ENCODE results near the gene ARHGAP25.

Gene ARHGAP25

DNA sequence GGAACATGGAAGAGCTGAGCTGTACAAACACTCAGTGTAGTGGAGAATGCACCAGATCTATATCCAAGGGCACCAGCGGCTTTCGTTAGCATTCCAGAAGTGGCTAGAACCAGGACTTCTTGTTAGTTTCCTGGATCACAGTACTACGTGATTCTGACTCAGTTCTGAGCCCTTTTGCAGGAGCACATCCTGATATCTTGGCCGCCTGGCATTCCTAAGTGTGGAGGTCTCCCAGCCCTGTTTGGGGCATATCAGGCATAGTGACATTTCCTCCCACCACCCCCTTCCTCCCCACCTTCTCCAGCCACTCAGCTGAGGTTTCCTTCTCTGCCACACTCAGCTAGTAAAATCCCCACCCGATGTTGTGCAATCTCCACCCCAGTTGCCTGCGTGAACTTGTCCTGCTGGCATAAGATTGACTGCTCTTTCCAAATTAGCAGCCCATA, 73.2 kb downstream of the ARHGAP25 start:
- H3K4me3 Mint-ChIP-seq, result peak overlapping the region; percentile 26 to 64
- H3K4me1 Mint-ChIP-seq (ENCODE audit: low read depth in 2 of 2), result peaks cover 43 to 69% of the 10 kb centered on the region in 2 donors
- no peaks in the 10 kb centered on the region for H3K9me3 Mint-ChIP-seq

DNA sequence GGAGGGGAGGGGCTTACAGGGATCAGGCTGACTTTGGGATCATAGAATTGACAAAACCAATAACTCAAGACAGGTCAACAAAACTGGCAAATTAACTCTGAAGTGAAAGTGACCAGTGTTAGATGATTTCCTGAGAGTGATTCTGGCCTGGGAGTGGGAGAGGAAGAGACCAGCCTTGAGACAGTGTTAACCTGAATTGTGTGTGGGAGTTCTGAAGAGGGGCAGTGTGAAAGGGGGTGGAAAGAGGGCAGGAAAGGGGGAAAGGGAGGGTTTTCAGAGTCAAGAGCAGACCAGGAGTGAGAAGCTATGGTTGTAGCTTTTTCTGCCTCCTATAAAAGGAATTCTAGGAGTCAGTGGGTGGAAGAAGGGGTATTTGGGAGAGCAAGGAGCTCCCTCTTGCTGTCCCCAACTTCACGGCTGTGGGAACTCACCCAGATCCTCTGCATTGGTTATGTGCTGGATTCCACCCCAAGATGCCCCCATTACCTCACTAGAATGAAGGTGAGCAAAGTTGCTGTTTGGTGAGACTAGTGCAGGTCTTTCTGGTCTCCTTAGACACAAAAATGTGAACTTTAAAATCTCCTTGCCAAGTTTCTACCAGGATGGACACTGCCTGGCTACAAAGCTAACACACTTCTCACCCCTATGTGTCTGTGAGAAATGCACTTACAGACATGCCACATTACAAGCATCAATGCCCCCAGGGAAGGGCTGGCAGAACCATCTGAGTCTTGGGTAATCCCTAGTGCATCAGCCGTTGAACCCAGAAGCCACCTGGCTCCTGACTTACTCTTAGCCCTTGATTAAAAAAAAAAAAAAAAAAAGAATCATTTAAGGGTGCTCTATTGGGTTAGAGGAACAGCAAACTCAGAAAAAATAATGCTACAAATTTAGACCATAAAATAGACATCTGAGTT, 75.0 kb downstream of the ARHGAP25 start:
- ATAC-seq (replicated peaks) (no peak), DNase-seq (no peak)
- no peaks in the 10 kb centered on the region for H3K27me3 Mint-ChIP-seq
- peaks cover 46 to 75% of the 10 kb centered on the region in 2 donors for H3K4me1 Mint-ChIP-seq (ENCODE audit: low read depth in 2 of 2)
- no peaks in the 10 kb centered on the region for H3K9me3 Mint-ChIP-seq
- H3K36me3 Mint-ChIP-seq (ENCODE audit: insufficient read depth), result peaks cover 91% of the 10 kb centered on the region
- peak overlapping the region in 1 of 2 donors; percentile 5 for H3K4me3 Mint-ChIP-seq
- H3K27ac Mint-ChIP-seq, result peak overlapping the region; percentile 67 to 92

More for the DNA sequence above, 73.2 kb downstream of the ARHGAP25 start:
- peak in 2 of 3 experiments; percentile 18 to 29 for DNase-seq
- no peaks in the 10 kb centered on the region for H3K27me3 Mint-ChIP-seq
- peak overlapping the region; percentile 67 to 92 for H3K27ac Mint-ChIP-seq
- peak; percentile 92 for ATAC-seq (replicated peaks)
- H3K36me3 Mint-ChIP-seq (ENCODE audit: insufficient read depth), result peaks cover 75% of the 10 kb centered on the region

- H3K27me3 Mint-ChIP-seq, result no peaks in the 10 kb centered on the region
- no peaks in the 10 kb centered on the region for H3K9me3 Mint-ChIP-seq
- DNase-seq (no peak), ATAC-seq (replicated peaks) (no peak)
- H3K4me3 Mint-ChIP-seq, result no peak overlapping the region
- peaks cover 95% of the 10 kb centered on the region for H3K36me3 Mint-ChIP-seq (ENCODE audit: insufficient read depth)
- H3K27ac Mint-ChIP-seq, result peak overlapping the region; percentile 75 to 84
- peaks cover 39 to 61% of the 10 kb centered on the region in 2 donors for H3K4me1 Mint-ChIP-seq (ENCODE audit: low read depth in 2 of 2)
Measured at GRCh38 chr2:68811364-68811763, 76.8 kb downstream of the ARHGAP25 start.

GRCh38 chr2:68812251-68812650, 77.6 kb downstream of the ARHGAP25 start:
- Mint-ChIP-seq H3K9me3 (no peaks in the 10 kb centered on the region), H3K27ac (peak overlapping the region; percentile 75 to 84), H3K36me3 (ENCODE audit: insufficient read depth) (peaks cover 95% of the 10 kb centered on the region), H3K4me1 (ENCODE audit: low read depth in 2 of 2) (peaks cover 32 to 52% of the 10 kb centered on the region in 2 donors), H3K27me3 (no peaks in the 10 kb centered on the region), H3K4me3 (no peak overlapping the region)
- DNase-seq, result no peak
- ATAC-seq (replicated peaks), result no peak

- no peaks in the 10 kb centered on the region for H3K9me3 Mint-ChIP-seq
- peaks cover 18 to 46% of the 10 kb centered on the region in 2 donors for H3K4me1 Mint-ChIP-seq (ENCODE audit: low read depth in 2 of 2)
- no peak overlapping the region for H3K4me3 Mint-ChIP-seq
- no peak for DNase-seq
- H3K27me3 Mint-ChIP-seq, result no peaks in the 10 kb centered on the region
- ATAC-seq (replicated peaks), result no peak
- peaks cover 98% of the 10 kb centered on the region for H3K36me3 Mint-ChIP-seq (ENCODE audit: insufficient read depth)
- H3K27ac Mint-ChIP-seq, result peak overlapping the region; percentile 22 to 36
Measured at GRCh38 chr2:68813596-68813995, 79.0 kb downstream of the ARHGAP25 start.

DNA sequence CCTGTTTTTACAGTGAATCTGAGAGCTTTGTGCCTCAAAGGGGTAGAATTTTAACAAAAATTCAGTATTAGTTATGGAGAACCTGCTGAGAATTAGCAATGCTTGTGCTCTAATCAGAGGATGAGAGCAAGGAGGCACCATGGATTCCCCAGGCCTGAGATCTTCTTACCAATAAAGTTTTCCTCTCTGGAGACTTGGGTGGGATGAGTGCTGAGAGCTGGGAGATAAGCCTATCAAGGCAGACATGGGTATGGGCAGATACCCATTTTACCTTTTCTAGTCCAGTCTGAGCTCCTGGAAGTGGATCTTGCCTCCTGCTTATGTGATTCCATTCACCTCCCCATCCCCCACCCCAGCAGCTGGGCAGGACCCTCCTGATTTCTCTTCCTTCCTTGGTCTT, 82.7 kb downstream of the ARHGAP25 start:
- Mint-ChIP-seq H3K27me3 (no peaks in the 10 kb centered on the region), H3K4me3 (no peak overlapping the region), H3K4me1 (ENCODE audit: low read depth in 2 of 2) (peaks cover 12 to 33% of the 10 kb centered on the region in 2 donors), H3K36me3 (ENCODE audit: insufficient read depth) (peaks cover 97% of the 10 kb centered on the region), H3K27ac (peak overlapping the region; percentile 81 to 84), H3K9me3 (no peaks in the 10 kb centered on the region)
- ATAC-seq (replicated peaks) (no peak), DNase-seq (no peak)

GRCh38 chr2:68819556-68819955, 84.9 kb downstream of the ARHGAP25 start:
- no peak overlapping the region for H3K4me3 Mint-ChIP-seq
- ATAC-seq (replicated peaks) (no peak), DNase-seq (no peak)
- H3K36me3 Mint-ChIP-seq (ENCODE audit: insufficient read depth), result peaks cover 97% of the 10 kb centered on the region
- H3K4me1 Mint-ChIP-seq (ENCODE audit: low read depth in 2 of 2), result peaks cover 17 to 24% of the 10 kb centered on the region in 2 donors
- H3K27me3 Mint-ChIP-seq, result no peaks in the 10 kb centered on the region
- no peaks in the 10 kb centered on the region for H3K9me3 Mint-ChIP-seq
- peak overlapping the region; percentile 79 to 81 for H3K27ac Mint-ChIP-seq

GRCh38 chr2:68822207-68822872, 87.7 kb downstream of the ARHGAP25 start:
- Mint-ChIP-seq H3K4me1 (ENCODE audit: low read depth in 2 of 2) (peaks cover 22 to 30% of the 10 kb centered on the region in 2 donors), H3K4me3 (no peak overlapping the region), H3K27ac (peak overlapping the region; percentile 92 to 94), H3K9me3 (no peaks in the 10 kb centered on the region), H3K36me3 (ENCODE audit: insufficient read depth) (peaks cover 95% of the 10 kb centered on the region), H3K27me3 (no peaks in the 10 kb centered on the region)
- ATAC-seq (replicated peaks), result no peak
- DNase-seq, result no peak

- no peak for DNase-seq
- H3K4me3 Mint-ChIP-seq, result no peak overlapping the region
- no peaks in the 10 kb centered on the region for H3K27me3 Mint-ChIP-seq
- H3K4me1 Mint-ChIP-seq (ENCODE audit: low read depth in 2 of 2), result peaks cover 38 to 40% of the 10 kb centered on the region in 2 donors
- no peaks in the 10 kb centered on the region for H3K9me3 Mint-ChIP-seq
- H3K36me3 Mint-ChIP-seq (ENCODE audit: insufficient read depth), result peaks cover 76% of the 10 kb centered on the region
- peak overlapping the region; percentile 92 to 94 for H3K27ac Mint-ChIP-seq
- no peak for ATAC-seq (replicated peaks)
Measured at GRCh38 chr2:68824831-68825230, 90.2 kb downstream of the ARHGAP25 start.

GRCh38 chr2:68825866-68826265, 91.3 kb downstream of the ARHGAP25 start:
- peaks cover 68% of the 10 kb centered on the region for H3K36me3 Mint-ChIP-seq (ENCODE audit: insufficient read depth)
- H3K9me3 Mint-ChIP-seq, result no peaks in the 10 kb centered on the region
- peak overlapping the region; percentile 92 to 94 for H3K27ac Mint-ChIP-seq
- no peak overlapping the region for H3K4me3 Mint-ChIP-seq
- DNase-seq (no peak), ATAC-seq (replicated peaks) (no peak)
- peaks cover 44 to 46% of the 10 kb centered on the region in 2 donors for H3K4me1 Mint-ChIP-seq (ENCODE audit: low read depth in 2 of 2)
- no peaks in the 10 kb centered on the region for H3K27me3 Mint-ChIP-seq

DNA sequence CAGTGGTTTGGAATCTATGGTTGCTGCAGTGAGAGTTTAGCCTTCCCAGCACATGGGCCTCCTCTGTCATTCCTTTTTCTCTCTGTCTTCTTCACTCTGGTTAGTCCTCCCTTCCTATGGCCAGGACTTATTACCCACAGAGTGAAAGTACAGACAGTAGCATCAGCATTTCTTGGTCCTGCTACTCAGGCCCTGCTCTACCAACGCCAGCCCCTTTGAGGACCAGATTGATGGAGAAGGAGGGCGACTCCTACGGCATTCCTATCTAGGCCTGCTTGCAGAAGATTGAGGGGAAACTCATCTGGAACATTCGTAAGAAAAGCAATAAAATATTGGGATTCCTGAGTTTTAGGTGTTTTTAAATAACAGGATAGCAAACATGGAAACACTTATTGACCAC, 93.1 kb downstream of the ARHGAP25 start:
- Mint-ChIP-seq H3K4me3 (no peak overlapping the region), H3K9me3 (no peaks in the 10 kb centered on the region), H3K27ac (peak overlapping the region; percentile 92 to 93), H3K4me1 (ENCODE audit: low read depth in 2 of 2) (peaks cover 57 to 59% of the 10 kb centered on the region in 2 donors), H3K36me3 (ENCODE audit: insufficient read depth) (peaks cover 50% of the 10 kb centered on the region), H3K27me3 (no peaks in the 10 kb centered on the region)
- DNase-seq, result no peak
- no peak for ATAC-seq (replicated peaks)

DNA sequence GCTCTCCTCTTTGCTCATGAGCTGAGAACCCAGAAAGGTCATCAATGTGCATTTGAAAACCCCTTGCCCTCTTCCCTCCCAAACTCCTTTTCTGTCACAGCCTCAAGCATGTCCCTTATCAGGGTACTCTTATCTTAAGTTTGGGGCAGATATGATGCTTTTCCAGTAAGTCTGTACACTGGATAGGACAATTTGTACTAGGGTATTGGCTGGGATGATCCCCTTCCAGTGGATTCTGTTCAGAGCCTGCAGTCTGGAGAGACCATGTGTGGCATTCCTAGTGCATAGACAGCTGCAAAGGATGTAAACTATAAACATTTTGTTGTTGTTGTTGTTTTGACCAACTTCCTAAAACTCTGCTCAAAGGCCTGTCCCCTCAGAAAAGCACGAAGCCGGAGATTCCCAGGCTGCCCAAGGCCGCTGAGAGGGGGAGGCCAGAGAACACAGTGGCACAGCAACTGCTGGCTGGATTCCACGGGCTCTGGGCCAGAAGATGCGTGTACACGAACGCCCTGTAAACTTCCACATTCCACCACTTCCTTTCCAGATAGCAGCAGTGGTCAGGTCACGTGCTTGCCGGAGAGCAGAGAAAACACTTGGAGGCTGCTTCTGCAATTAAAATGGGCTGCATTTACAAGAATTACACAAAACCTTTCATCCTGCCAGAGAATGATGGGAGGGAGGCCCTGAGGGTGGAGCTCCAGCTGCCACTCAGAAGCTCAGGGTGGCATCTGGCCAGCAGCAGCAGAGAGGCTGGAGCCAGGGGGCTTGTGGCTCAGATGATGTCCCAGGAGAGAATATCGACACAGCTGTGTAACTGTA, 94.5 kb downstream of the ARHGAP25 start:
- Mint-ChIP-seq H3K27me3 (no peaks in the 10 kb centered on the region), H3K9me3 (no peaks in the 10 kb centered on the region), H3K27ac (peak overlapping the region; percentile 92 to 93), H3K4me3 (peak overlapping the region; percentile 70 to 76), H3K36me3 (ENCODE audit: insufficient read depth) (peaks cover 37% of the 10 kb centered on the region), H3K4me1 (ENCODE audit: low read depth in 2 of 2) (peaks cover 53 to 59% of the 10 kb centered on the region in 2 donors)
- ATAC-seq (replicated peaks), result peak; percentile 79
- DNase-seq, result peak; percentile 51 to 63 (median 61)

DNA sequence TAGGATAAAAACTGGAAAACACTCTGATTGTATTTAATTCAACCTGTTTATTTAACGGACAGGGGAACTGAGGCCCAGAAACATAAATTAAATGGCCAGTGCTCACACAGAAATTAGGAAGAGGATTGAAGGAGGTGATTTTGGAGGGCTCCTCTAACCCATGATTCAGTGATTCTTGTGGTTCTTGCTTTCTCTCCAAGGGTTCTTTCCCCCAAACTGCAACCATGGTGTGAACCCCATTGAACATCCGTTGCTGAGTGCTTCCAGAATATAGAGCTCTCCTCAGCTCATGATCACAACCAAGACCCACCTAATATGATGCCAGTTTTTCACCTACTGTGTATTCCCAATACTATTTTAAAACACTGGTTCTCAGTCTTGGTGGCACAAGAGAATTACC, 95.1 kb downstream of the ARHGAP25 start:
- ATAC-seq (replicated peaks) (peak; percentile 53), DNase-seq (peak in 1 of 3 experiments; percentile 8)
- peaks cover 50 to 59% of the 10 kb centered on the region in 2 donors for H3K4me1 Mint-ChIP-seq (ENCODE audit: low read depth in 2 of 2)

More for the DNA sequence above, 95.1 kb downstream of the ARHGAP25 start:
- Mint-ChIP-seq H3K27ac (peak overlapping the region; percentile 92 to 93), H3K36me3 (ENCODE audit: insufficient read depth) (peaks cover 30% of the 10 kb centered on the region), H3K4me3 (peak overlapping the region; percentile 70 to 76), H3K27me3 (no peaks in the 10 kb centered on the region), H3K9me3 (no peaks in the 10 kb centered on the region)
